Skeletal muscle satellite cell (primary cell): ENCODE measurements around the gene GMDS.

Experiments
- H3K27me3 ChIP-seq: 2 replicates; pipeline ENCODE4 v1.7.0; 2013; ENCODE audit warnings: low read length; ENCODE audit not compliant: control insufficient read depth, insufficient read depth
- H3K36me3 ChIP-seq: 2 replicates; pipeline ENCODE4 v1.7.0; 2013; ENCODE audit warnings: mild to moderate bottlenecking, control low read depth, low read length; ENCODE audit not compliant: insufficient read depth
- H3K4me1 ChIP-seq: 2 replicates; pipeline ENCODE4 v1.7.0; 2013; ENCODE audit warnings: low read length; ENCODE audit not compliant: control insufficient read depth, insufficient read depth
- H3K4me2 ChIP-seq: 2 replicates; pipeline ENCODE4 v1.7.0; 2013; ENCODE audit warnings: mild to moderate bottlenecking, low read length
- H3K4me3 ChIP-seq: 2 replicates; pipeline ENCODE4 v1.7.0; 2013; ENCODE audit warnings: low read length
- H3K9ac ChIP-seq: 2 replicates; pipeline ENCODE4 v1.7.0; 2013; ENCODE audit warnings: mild to moderate bottlenecking, low read depth, low read length, moderate library complexity
- H3K9me3 ChIP-seq: replicated peaks from 2 replicates; pipeline ENCODE4 v1.7.0; 2013; ENCODE audit warnings: mild to moderate bottlenecking, control low read depth, low read length

GMDS gene

DNA sequence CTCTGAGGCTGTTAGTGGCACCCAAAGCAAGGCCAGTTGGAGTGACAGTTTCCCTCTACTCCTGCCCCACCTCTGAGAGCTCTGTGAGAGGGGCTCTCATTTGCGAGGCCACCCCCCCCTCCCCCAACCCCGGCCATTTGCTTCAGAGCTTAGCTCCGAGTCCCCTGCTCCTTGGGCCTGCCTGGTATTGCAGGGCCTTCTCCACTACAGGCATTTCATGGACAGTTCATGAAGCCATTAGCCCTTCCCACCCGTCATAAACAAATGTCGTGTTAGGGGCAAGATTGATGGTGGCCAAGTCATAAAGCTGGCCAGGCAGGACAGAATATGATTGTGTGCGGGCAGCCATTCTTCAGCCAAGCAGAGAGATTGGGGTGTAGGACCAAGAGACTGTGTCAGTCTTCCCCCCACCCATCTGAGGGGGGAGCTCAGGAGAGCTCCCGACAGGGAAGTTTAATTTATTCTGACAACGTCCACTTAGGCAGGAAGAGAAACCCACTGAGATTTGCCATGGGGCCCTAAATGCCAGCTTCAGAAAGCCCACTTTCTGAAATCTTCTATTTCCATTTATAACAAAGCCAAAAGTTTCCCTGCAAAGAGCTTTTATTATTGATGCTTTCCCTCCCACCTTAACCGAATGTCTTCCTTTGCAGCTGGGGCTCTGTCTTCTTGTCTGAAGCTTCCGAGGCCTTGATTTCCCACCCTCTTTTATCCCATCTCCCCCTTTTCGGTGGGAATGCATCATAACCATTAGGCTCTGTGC is 628.5 kb downstream of the GMDS start:
- Histone ChIP-seq H3K4me2 (no peak overlapping the region), H3K36me3 (no peaks in the 10 kb centered on the region), H3K9me3 (no peaks in the 10 kb centered on the region), H3K27me3 (peaks cover 7% of the 10 kb centered on the region), H3K4me1 (peaks cover 17% of the 10 kb centered on the region), H3K9ac (no peak overlapping the region), H3K4me3 (no peak overlapping the region)

DNA sequence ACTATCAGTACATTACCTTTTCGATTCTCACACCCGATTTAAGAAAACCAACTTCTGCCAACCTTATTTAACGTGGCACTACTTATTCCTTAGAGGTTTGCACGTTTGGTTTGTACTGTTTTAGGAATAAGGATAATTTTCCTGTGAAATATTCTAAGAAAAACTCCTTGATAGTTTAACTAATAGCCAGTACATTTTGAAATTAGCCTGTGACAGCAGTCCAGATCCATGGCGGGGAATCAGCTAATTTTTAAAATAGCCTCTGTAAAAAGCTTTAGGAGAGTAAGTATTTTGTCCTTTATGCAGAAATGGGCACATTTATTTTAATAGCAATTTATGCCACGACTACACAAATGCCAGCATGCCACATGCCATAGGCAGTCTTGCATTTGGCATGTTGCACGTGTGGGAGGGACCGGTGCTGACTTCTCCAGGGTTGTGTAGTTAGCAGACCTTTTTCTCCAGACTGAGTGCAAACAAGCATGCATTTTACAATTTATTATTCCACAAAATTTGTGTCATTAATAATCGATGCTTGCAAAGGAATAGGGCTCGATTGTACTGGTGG is 629.5 kb downstream of the GMDS start:
- Histone ChIP-seq H3K4me3 (no peak overlapping the region), H3K27me3 (peaks cover 7% of the 10 kb centered on the region), H3K4me2 (no peak overlapping the region), H3K36me3 (no peaks in the 10 kb centered on the region), H3K9ac (no peak overlapping the region), H3K4me1 (peaks cover 20% of the 10 kb centered on the region), H3K9me3 (no peaks in the 10 kb centered on the region)

DNA sequence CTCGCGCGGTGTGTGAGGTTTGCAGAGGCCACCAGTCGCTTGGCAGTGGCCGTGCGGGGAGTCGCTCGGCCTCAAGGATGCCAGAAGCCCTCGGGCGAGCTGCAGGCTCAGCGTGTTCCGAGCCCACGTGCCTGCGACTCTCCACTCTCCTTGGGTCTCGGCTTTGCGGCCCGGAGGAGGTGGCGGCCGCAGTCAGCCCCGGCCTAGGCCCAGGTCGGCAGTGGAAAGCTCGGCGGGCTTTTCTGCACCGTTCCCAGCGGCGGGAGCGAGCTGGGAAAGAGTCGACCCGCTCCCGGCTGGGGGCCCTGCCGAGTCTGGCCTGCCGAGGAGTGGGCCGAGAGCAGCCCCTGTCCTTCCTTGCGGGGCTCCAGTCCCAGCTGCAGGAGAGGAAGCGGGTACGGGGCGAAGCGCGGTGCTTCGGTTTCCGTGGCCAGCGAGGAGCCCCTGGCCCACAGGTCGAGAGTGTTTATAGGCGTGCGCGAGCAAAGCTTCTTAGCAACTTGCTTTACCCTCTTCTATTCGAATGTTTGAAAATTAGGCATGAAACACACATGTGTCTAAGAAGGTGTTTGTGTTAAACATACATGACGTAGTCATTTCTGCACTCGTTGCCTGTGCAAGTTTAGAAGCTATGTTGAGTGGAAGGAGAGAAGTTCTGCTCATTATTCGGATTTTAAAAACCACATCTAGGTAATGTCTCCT is 630.1 kb downstream of the GMDS start:
- no peaks in the 10 kb centered on the region for H3K9me3 ChIP-seq
- H3K4me2 ChIP-seq: no peak overlapping the region
- H3K36me3 ChIP-seq: no peaks in the 10 kb centered on the region
- H3K27me3 ChIP-seq: peaks cover 7% of the 10 kb centered on the region
- H3K9ac ChIP-seq: no peak overlapping the region
- no peak overlapping the region for H3K4me3 ChIP-seq
- peaks cover 20% of the 10 kb centered on the region for H3K4me1 ChIP-seq

DNA sequence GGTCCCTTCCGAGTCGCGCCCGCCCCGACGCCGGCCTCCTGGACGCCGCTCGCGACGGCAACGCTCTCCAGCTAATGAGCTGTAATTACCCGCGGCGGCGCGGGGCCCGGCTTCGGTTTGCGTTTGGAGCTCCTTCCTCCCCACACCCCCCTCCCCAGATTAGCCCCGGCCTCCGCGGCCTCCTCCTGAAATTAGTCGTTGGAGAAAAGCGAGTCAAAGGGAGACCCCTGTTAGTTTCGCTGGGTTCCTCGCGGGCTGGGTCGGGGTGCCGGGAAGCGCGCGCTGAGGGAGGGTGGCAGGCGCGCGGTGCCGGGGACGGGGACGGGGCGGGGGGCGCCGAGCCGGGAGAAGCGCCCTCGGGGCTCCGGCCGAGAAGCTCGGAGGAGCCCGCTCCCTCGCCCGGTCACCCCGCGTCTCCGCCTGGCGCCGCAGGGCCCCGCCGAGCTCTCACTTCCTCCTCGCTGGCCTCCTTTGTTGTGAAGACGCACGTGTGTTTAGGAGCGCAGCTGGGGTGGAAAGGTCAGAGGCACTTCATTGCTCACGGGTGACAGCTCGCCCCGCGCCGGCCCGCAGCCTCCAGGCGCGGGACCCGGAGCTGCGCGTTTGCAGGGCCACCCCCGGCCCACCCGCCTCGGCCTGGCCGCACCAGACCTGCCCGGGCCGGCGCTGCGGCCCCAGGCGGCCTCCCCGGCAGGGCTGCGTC is 630.8 kb downstream of the GMDS start:
- Histone ChIP-seq H3K4me3 (peak overlapping the region; percentile 85), H3K36me3 (no peaks in the 10 kb centered on the region), H3K4me2 (peak overlapping the region; percentile 99), H3K9me3 (no peaks in the 10 kb centered on the region), H3K9ac (peak overlapping the region; percentile 80), H3K4me1 (peaks cover 15% of the 10 kb centered on the region), H3K27me3 (peaks cover under 1% of the 10 kb centered on the region)

DNA sequence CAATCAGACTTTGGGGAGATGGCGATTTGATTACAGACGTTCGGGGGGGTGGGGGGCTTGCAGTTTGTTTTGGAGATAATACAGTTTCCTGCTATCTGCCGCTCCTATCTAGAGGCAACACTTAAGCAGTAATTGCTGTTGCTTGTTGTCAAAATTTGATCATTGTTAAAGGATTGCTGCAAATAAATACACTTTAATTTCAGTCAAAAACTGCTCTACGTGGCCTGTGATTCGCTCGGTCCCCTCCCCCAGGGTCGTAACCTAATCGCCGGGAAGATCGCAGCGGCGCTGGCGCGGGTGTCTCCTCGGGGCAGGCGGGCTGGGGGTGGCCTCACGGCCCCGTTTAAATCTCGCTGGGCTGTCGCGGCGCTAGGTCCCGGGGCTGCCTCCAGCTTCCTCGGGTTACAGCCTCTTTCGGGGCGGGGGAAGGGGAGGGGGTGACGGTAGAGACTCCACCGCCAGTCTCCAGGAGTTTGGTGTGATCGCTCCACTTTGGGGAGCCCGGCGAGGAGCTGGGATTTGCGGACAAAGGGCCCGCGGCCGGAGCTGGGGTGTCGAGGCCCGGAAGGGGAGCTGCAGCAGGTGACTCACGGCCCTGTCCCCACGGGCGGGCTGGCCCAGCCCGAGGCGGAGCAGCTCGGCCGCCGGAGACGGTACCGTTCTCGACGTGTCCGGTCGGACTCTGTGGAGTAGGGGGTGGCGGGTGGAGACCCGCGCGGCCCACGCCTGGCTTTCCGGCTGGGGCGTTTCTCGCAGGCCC is 631.5 kb downstream of the GMDS start:
- Histone ChIP-seq H3K4me2 (peak overlapping the region; percentile 99), H3K9ac (peak overlapping the region; percentile 80), H3K4me3 (peak overlapping the region; percentile 85), H3K4me1 (peaks cover 19% of the 10 kb centered on the region), H3K36me3 (no peaks in the 10 kb centered on the region), H3K27me3 (peaks cover 4% of the 10 kb centered on the region), H3K9me3 (no peaks in the 10 kb centered on the region)

DNA sequence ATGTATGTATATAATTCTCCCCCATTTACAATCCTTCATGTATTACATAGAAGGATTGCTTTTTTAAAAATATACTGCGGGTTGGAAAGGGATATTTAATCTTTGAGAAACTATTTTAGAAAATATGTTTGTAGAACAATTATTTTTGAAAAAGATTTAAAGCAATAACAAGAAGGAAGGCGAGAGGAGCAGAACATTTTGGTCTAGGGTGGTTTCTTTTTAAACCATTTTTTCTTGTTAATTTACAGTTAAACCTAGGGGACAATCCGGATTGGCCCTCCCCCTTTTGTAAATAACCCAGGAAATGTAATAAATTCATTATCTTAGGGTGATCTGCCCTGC is 632.1 kb downstream of the GMDS start:
- Histone ChIP-seq H3K4me1 (peaks cover 24% of the 10 kb centered on the region), H3K4me2 (peak overlapping the region; percentile 99), H3K9ac (peak overlapping the region; percentile 80), H3K27me3 (peaks cover 10% of the 10 kb centered on the region), H3K4me3 (peak overlapping the region; percentile 85), H3K36me3 (no peaks in the 10 kb centered on the region), H3K9me3 (no peaks in the 10 kb centered on the region)

DNA sequence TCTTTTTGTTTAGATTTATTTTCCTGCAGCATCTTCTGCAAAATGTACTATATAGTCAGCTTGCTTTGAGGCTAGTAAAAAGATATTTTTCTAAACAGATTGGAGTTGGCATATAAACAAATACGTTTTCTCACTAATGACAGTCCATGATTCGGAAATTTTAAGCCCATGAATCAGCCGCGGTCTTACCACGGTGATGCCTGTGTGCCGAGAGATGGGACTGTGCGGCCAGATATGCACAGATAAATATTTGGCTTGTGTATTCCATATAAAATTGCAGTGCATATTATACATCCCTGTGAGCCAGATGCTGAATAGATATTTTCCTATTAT is 632.5 kb downstream of the GMDS start:
- H3K4me1 ChIP-seq: peaks cover 28% of the 10 kb centered on the region
- H3K4me2 ChIP-seq: peak overlapping the region; percentile 99
- H3K9me3 ChIP-seq: no peaks in the 10 kb centered on the region
- H3K27me3 ChIP-seq: peaks cover 14% of the 10 kb centered on the region
- H3K4me3 ChIP-seq: peak overlapping the region; percentile 85
- H3K36me3 ChIP-seq: no peaks in the 10 kb centered on the region
- H3K9ac ChIP-seq: peak overlapping the region; percentile 80

DNA sequence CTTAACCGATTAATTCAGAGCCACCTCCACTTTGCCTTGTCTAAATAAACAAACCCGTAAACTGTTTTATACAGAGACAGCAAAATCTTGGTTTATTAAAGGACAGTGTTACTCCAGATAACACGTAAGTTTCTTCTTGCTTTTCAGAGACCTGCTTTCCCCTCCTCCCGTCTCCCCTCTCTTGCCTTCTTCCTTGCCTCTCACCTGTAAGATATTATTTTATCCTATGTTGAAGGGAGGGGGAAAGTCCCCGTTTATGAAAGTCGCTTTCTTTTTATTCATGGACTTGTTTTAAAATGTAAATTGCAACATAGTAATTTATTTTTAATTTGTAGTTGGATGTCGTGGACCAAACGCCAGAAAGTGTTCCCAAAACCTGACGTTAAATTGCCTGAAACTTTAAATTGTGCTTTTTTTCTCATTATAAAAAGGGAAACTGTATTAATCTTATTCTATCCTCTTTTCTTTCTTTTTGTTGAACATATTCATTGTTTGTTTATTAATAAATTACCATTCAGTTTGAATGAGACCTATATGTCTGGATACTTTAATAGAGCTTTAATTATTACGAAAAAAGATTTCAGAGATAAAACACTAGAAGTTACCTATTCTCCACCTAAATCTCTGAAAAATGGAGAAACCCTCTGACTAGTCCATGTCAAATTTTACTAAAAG is 633.0 kb downstream of the GMDS start:
- H3K4me2 ChIP-seq: peak overlapping the region; percentile 99
- H3K27me3 ChIP-seq: peaks cover 19% of the 10 kb centered on the region
- no peaks in the 10 kb centered on the region for H3K9me3 ChIP-seq
- H3K4me3 ChIP-seq: peak overlapping the region; percentile 85
- no peaks in the 10 kb centered on the region for H3K36me3 ChIP-seq
- peak overlapping the region; percentile 80 for H3K9ac ChIP-seq
- peaks cover 28% of the 10 kb centered on the region for H3K4me1 ChIP-seq

DNA sequence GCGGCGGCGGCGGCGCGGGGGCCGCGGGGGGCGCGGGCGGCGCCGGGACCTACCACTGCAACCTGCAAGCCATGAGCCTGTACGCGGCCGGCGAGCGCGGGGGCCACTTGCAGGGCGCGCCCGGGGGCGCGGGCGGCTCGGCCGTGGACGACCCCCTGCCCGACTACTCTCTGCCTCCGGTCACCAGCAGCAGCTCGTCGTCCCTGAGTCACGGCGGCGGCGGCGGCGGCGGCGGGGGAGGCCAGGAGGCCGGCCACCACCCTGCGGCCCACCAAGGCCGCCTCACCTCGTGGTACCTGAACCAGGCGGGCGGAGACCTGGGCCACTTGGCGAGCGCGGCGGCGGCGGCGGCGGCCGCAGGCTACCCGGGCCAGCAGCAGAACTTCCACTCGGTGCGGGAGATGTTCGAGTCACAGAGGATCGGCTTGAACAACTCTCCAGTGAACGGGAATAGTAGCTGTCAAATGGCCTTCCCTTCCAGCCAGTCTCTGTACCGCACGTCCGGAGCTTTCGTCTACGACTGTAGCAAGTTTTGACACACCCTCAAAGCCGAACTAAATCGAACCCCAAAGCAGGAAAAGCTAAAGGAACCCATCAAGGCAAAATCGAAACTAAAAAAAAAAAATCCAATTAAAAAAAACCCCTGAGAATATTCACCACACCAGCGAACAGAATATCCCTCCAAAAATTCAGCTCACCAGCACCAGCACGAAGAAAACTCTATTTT is 633.7 kb downstream of the GMDS start:
- Histone ChIP-seq H3K9me3 (no peaks in the 10 kb centered on the region), H3K36me3 (no peaks in the 10 kb centered on the region), H3K27me3 (peaks cover 26% of the 10 kb centered on the region), H3K4me2 (peak overlapping the region; percentile 99), H3K4me3 (peak overlapping the region; percentile 85), H3K4me1 (peaks cover 28% of the 10 kb centered on the region), H3K9ac (peak overlapping the region; percentile 80)

DNA sequence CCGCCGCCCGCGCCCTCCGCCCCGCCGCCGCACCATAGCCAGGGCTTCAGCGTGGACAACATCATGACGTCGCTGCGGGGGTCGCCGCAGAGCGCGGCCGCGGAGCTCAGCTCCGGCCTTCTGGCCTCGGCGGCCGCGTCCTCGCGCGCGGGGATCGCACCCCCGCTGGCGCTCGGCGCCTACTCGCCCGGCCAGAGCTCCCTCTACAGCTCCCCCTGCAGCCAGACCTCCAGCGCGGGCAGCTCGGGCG is 634.2 kb downstream of the GMDS start:
- Histone ChIP-seq H3K9ac (peak overlapping the region; percentile 80), H3K4me2 (peak overlapping the region; percentile 99), H3K36me3 (no peaks in the 10 kb centered on the region), H3K27me3 (peaks cover 31% of the 10 kb centered on the region), H3K4me1 (peaks cover 28% of the 10 kb centered on the region), H3K9me3 (no peaks in the 10 kb centered on the region), H3K4me3 (peak overlapping the region; percentile 85)
